Activated CD4-positive, alpha-beta T cell treated with anti-CD3 and anti-CD28 coated beads, Interleukin-2, amount 50 U/mL, for 4 hours (primary cell): ENCODE data around the gene GNG12.
A peak's percentile ranks its signal among the peaks of the same experiment; 100 is the strongest.

ENCODE experiments used
- DNase-seq, 2 experiments: peaks; one replicate each; pipeline ENCODE4 v3.0.0-alpha.2; 2020

The GNG12 gene

DNA sequence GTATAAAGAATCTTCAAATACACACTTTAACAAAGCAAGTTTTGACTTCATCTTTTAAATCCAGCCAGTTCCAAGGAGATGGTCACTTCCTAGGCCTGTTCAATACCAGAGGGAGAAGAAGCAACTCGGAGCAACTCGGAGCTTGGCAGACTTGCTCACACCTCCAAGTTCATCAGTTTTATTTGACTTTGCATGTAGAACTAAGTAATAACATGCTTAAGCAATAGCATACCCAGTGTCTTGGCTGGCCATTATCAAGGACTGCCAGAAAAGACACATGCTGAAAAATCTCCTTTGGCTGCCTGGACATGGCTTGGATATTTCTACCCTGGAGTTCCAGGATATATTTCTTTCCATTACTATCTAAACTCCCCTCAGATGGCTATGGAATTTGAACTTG, 52.6 kb downstream of the GNG12 start:
- no peak for DNase-seq

- no peak for DNase-seq
Observed at GRCh38 chr1:67777440-67777839, 55.8 kb downstream of the GNG12 start.

DNA sequence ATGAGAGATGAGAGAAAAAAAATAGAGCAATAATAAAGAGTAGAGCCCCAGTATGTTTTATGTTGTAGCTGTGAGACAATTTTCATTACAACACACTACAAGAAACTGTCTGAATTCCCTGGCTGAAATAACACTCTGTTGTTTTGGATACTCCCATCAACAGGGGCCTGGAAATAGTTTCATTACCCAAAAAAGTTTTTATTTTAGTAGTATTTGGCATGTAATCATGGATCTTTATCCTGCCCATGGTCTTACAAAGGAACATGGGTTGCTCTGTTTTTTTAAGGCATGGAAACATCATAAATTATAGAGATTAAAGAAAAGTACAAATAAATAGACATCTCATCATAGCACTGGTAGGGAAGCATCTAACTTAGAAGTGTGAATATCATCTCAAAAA, 56.3 kb downstream of the GNG12 start:
- no peak for DNase-seq

DNA sequence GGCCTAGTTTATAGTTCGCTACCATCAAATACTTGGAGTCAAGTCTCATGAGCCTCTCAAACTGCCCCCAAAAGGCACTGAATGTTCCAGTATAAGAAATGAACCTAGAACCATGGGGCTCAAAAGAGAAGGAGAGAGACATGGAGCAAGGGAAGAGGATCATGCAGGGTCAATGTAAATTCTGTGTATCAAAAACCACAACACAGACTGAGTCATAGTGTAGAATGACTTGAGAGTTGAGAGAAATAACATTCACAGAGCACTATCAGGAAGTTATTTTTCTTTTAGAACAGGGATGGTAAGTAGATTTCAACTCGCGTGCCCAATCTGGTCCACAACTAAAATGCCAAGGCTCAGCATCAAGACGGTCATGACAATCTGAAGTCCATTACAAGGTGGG, 59.8 kb downstream of the GNG12 start:
- DNase-seq = no peak

GRCh38 chr1:67771749-67772148, 61.5 kb downstream of the GNG12 start:
- no peak for DNase-seq

DNA sequence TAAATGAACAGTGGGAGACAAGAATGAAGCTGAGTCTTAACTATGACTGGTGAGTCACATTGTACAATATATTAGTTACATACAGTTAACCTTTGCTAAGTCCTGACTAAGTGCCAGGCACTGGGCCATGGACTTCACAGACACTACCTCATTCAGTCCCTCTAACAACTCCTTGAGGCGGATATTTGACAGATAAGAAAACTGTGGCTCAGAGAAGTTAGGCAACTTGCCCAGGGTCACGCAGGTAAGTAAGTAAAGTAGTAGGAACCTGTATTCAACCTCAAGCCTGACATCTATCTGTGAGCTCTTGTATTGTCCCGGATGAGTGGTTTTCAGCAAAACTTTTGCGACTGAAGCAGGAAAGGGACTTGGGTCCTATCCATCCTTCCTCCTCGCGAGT, 62.1 kb downstream of the GNG12 start:
- DNase-seq = no peak

- DNase-seq = no peak
Observed at GRCh38 chr1:67769633-67770256, 63.5 kb downstream of the GNG12 start.

GRCh38 chr1:67768480-67768879, 64.8 kb downstream of the GNG12 start:
- no peak for DNase-seq

DNA sequence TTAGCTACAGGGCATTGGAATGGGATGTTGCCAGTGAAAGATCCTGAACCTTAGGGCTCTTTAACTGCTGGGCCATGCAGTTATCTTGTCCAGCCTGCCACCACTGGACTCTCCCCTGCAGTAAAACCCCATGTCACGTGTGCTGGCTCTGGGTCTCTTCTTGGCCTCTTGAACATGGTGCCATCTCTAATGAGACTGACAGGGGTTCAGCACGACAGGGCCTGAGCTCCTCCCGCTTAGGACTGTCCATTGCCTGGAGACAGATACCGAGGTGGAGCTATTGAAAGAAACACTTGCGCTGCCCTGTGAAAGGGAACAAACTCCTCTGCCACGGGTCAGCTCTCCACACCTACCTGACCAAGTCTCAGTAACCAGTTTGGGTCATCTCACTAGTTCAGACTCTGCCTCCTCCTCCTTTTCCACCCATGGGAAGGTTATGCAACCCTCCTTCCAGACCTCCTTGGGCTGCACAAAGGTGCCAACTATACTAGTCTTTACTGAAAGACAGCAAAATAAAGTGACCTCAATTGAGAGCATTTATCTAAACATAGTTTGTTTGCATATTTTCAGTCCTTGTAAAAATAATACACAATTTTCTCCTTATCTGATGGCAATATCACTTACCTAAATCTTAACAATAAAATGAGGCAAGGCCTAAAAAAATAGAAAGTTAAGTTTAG, 66.0 kb downstream of the GNG12 start:
- no peak for DNase-seq

DNA sequence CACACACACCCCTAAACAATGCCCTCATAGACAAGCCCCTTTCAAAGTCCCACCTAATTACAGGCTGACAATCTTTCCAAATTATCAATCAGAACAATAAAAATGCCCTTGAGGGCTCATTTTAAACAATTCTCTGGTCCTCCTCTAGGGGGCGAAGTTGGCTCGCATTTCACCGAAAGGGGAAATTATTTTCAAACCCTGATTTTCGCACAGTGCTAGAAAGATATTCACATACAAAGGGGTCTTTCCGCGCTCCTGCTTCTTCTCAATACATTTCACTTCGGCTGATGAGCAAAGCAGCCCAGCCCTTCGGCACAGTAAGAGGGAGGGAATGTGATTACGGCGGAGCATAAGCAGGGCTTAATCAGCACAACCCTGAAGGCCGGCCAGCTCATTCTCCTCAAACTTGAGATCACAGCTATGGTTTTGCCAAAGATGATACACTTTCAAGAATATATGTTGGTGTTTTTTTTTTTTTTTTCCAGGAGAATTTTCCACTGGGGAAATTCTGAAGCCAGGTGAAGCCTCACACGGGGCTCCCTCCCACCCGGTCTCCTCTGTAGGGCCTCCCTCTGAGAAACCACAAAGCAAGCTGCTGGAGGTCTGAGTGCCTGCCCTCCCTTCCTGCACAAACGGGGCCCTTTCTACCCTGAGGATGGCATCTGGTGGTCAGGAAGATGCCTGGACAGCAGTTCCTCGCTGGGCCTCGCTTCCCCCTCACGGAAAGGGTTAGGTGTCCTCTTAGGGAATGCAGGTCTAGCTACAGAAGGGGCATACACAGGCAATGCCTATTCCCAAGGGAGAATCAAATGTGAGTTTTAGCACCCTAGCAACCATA, 66.9 kb downstream of the GNG12 start:
- peak in 1 of 2 experiments; percentile 12 for DNase-seq

- no peak for DNase-seq
Observed at GRCh38 chr1:67764633-67765032, 68.6 kb downstream of the GNG12 start.

DNA sequence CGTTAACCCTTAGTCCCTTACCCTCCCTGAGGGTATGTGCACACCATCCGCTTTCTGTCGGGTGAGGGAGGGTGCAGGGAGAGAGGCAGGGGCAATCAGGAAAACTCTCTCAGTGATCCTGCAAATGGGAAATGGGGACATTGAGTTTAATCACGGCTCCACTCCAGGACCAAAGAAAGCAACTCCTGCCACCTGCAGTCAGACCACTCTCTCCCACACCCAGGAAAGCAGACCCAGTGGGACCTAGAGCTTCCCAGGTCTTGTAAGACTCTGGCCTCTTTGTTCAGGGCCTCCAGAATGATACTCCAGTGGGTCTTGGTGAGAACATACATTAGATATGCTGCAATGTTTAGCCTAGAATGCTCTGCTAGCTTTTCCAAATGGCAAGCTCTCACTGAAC, 71.5 kb downstream of the GNG12 start:
- no peak for DNase-seq

DNA sequence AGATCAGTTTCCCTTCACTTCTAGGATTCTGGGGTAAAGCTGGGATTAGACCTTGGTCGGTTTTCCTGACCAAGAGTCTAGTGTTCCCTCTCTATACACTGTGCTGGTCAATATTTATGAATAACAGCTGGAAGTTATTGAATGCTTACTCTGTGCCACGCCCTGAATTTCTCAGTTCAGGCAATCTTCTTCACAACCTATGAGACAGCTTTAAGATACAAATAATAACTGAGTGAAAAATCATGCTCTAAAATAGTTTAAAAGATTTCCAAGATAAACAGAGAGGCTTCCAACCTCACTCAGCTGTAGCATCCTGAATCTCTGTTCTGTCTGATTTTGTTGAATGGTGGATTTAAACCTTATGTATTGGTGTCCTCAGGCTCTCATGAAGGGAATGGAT, 72.2 kb downstream of the GNG12 start:
- DNase-seq = no peak

- peak; percentile 51 to 57 for DNase-seq
Observed at GRCh38 chr1:67760030-67760821, 73.0 kb downstream of the GNG12 start.

DNA sequence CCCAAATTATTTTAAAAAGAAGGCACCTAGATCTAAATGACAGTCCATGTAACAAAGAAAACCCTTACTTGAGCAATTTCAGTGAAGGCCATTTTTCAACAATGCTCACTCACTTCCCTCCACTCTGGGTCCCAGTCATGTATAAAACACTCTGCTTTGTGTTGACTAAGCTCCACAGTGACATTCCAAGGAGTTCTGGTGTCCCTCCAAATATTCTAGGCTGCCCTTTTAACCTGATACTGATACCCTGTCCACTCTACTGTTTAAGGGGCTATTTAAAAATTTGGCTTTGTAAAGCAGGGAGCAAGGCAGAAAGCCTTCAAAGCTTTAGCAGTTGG, 73.6 kb downstream of the GNG12 start:
- no peak for DNase-seq

GRCh38 chr1:67759066-67759465, 74.2 kb downstream of the GNG12 start:
- no peak for DNase-seq

DNA sequence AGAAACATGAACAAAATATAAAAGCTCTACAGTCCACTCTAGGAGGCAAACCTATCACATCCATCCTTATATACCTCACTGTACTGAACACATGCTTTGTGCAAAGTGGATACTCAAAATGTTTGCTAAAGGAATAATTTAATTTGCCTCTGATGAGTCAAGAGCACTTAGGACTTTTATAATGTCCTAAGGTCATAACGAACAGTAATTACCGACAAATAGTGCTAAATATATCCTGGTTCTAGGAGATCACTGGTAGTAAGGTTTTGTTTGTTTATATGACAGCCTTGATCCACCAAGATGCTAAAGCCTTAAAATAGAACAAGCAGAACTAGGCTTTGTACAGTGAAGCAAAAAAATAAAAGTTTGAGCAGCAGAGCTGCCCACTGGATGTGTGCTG, 77.6 kb downstream of the GNG12 start:
- no peak for DNase-seq

DNA sequence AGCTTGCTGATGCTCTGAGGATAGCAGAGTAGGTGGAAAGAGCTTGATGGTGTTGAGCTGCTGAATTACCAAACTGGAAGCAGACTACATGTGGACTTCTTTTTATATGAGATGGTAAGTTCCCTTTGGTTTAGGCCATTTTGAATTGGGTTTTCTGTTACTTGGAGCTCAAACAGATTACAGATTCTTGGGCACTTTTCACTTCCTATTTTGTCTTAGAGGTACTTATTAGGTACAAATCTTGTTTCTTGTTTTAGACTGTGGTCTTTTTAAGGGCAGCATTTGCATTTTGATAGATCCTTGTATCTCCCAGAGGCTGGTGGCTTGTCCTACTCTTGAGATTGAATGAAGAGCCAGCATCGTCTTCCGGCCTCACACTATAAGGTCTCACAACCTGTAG, 78.1 kb downstream of the GNG12 start:
- DNase-seq = no peak

DNA sequence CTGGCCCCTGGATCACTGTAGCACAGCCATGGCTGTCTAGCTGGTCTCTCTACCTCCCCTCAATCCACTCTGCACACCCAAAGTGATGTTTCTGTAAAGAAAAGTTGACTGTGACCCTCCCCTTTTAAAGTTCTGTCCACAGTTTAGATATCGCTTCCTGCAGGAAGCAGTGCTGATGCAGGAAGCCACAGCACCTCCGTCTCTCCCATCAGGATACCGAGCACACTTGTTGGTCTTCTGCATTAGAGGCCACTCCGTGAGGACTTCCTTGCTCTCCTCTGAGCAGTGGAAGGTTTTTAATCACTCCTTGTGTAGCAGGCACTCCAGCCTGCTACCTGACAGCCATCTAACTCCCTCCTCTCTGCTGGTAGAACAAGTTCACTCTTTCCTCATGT, 78.7 kb downstream of the GNG12 start:
- DNase-seq = no peak

- no peak for DNase-seq
Observed at GRCh38 chr1:67753776-67754525, 79.3 kb downstream of the GNG12 start.

GRCh38 chr1:67752306-67752705, 81.0 kb downstream of the GNG12 start:
- no peak for DNase-seq

GRCh38 chr1:67750691-67751054, 82.6 kb downstream of the GNG12 start:
- no peak for DNase-seq
